Measurements from ENCODE around the gene HIC1.

- no peak for TF ChIP-seq CTCF (optimal IDR thresholded peaks at IDR 0.05 in 1 of 3, IDR thresholded peaks at IDR 0.05 in 1 of 3, conservative IDR thresholded peaks at IDR 0.05 in 1 of 3; ENCODE audit: extremely low read depth in 1 of 3, insufficient read depth in 2 of 3, low read length in 3 of 3)
- TF ChIP-seq EZH2 (IDR thresholded peaks at IDR 0.05; ENCODE audit: low read length): no peak
These were observed 48.3 kb downstream of the HIC1 start for GRCh38 chr17:2102931-2103809.
